Loucy (cell line): ENCODE data around the gene MLXIPL.
"Not testable (repeated sequence)": the region's sequence is repeated elsewhere in the genome, so short reads cannot be mapped to it uniquely, and the experiment has no call there.

Experiments
- H2AFZ ChIP-seq: fragments of 200-600 bp; sonication (generic); 2 replicates; pipeline ENCODE4 v1.6.0; 2016; ENCODE audit warnings: antibody characterized with exemption, mild to moderate bottlenecking, low read length, moderate library complexity
- H3F3A ChIP-seq: fragments of 200-600 bp; 2 replicates; pipeline ENCODE4 v1.6.0; 2016; ENCODE audit warnings: antibody characterized with exemption, low read depth, mild to moderate bottlenecking
- H3K27me3 ChIP-seq: fragments of 200-600 bp; sonication (generic); 2 replicates; pipeline ENCODE4 v1.6.1; 2014; ENCODE audit warnings: low read length, mild to moderate bottlenecking; ENCODE audit not compliant: insufficient read depth, poor library complexity, severe bottlenecking
- H3K36me3 ChIP-seq: fragments of 200-600 bp; sonication (generic); 2 replicates; pipeline ENCODE4 v1.6.1; 2016; ENCODE audit warnings: low read length; ENCODE audit not compliant: insufficient read depth
- H3K4me1 ChIP-seq: fragments of 200-600 bp; sonication (generic); 2 replicates; pipeline ENCODE4 v1.5.1; 2014; ENCODE audit warnings: low read length, mild to moderate bottlenecking; ENCODE audit not compliant: insufficient read depth, poor library complexity, severe bottlenecking
- H3K4me2 ChIP-seq: fragments of 200-600 bp; sonication (generic); 2 replicates; pipeline ENCODE4 v1.6.0; 2014; ENCODE audit warnings: antibody characterized with exemption, low read length, low read depth, mild to moderate bottlenecking; ENCODE audit not compliant: poor library complexity, severe bottlenecking
- H3K4me3 ChIP-seq: fragments of 200-600 bp; sonication (generic); 2 replicates; pipeline ENCODE4 v1.5.1; 2014; ENCODE audit warnings: low read length, mild to moderate bottlenecking, mixed read lengths; ENCODE audit not compliant: poor library complexity, severe bottlenecking
- H3K79me2 ChIP-seq: fragments of 200-600 bp; sonication (generic); 2 replicates; pipeline ENCODE4 v1.6.1; 2014; ENCODE audit warnings: low read length; ENCODE audit not compliant: insufficient read depth
- H3K9ac ChIP-seq: fragments of 200-600 bp; sonication (generic); 2 replicates; pipeline ENCODE4 v1.6.0; 2014; ENCODE audit warnings: mild to moderate bottlenecking, low read depth, low read length, moderate library complexity; ENCODE audit not compliant: poor library complexity, severe bottlenecking
- H3K9me2 ChIP-seq: fragments of 200-600 bp; sonication (generic); replicated peaks from 2 replicates; pipeline ENCODE4 v1.6.1; 2016; ENCODE audit warnings: low read depth, low read length, mixed read lengths
- H3K9me3 ChIP-seq: fragments of 200-600 bp; sonication (generic); 2 replicates; pipeline ENCODE4 v1.6.1; 2014; ENCODE audit warnings: mild to moderate bottlenecking, antibody characterized with exemption, low read length, low read depth; ENCODE audit not compliant: insufficient read depth
- H4K20me1 ChIP-seq: fragments of 200-600 bp; sonication (generic); 2 replicates; pipeline ENCODE4 v1.6.0; 2014; ENCODE audit warnings: antibody characterized with exemption, low read length, mild to moderate bottlenecking; ENCODE audit not compliant: insufficient read depth, poor library complexity, severe bottlenecking
- CTCF ChIP-seq: fragments of 200-600 bp; sonication (generic); conservative IDR thresholded peaks from 2 replicates; pipeline ENCODE4 v1.5.1; 2014; ENCODE audit warnings: mild to moderate bottlenecking, antibody characterized with exemption, low read length
- EZH2phosphoT487 ChIP-seq: fragments of 200-600 bp; IDR thresholded peaks from 2 replicates; pipeline ENCODE4 v1.6.1; 2018; ENCODE audit warnings: antibody characterized with exemption, mild to moderate bottlenecking, moderate library complexity, borderline replicate concordance

The MLXIPL gene

GRCh38 chr7:73612598-73613269 is 11.6 kb downstream of the MLXIPL start:
- H3K9me3 ChIP-seq = no peaks in the 10 kb centered on the region
- no peak overlapping the region for H3K4me3 ChIP-seq
- TF ChIP-seq CTCF (peak; percentile 23; the same call in 1 of the 2 replicates), EZH2phosphoT487 (no peak)
- H3K27me3 ChIP-seq = no peaks in the 10 kb centered on the region
- no peaks in the 10 kb centered on the region for H3K79me2 ChIP-seq
- H3K4me1 ChIP-seq = no peaks in the 10 kb centered on the region
- no peaks in the 10 kb centered on the region for H3K36me3 ChIP-seq
- no peaks in the 10 kb centered on the region for H3F3A ChIP-seq
- H3K9me2 ChIP-seq = no peaks in the 10 kb centered on the region
- H3K9ac ChIP-seq = no peak overlapping the region
- H2AFZ ChIP-seq = 0 out of 2 replicates have a peak overlapping the region, but pooled peaks have one; percentile 43
- H4K20me1 ChIP-seq = no peaks in the 10 kb centered on the region
- H3K4me2 ChIP-seq = no peak overlapping the region

GRCh38 chr7:73611017-73611555 is 13.2 kb downstream of the MLXIPL start:
- H2AFZ ChIP-seq = no peak overlapping the region
- no peaks in the 10 kb centered on the region for H4K20me1 ChIP-seq
- no peaks in the 10 kb centered on the region for H3K9me3 ChIP-seq
- H3K4me2 ChIP-seq = no peak overlapping the region
- H3K9me2 ChIP-seq = no peaks in the 10 kb centered on the region
- no peaks in the 10 kb centered on the region for H3K4me1 ChIP-seq
- no peaks in the 10 kb centered on the region for H3K36me3 ChIP-seq
- H3K4me3 ChIP-seq = no peak overlapping the region
- TF ChIP-seq EZH2phosphoT487 = no peak
- no peak for TF ChIP-seq CTCF
- H3F3A ChIP-seq = no peaks in the 10 kb centered on the region
- H3K79me2 ChIP-seq = no peaks in the 10 kb centered on the region
- H3K27me3 ChIP-seq = no peaks in the 10 kb centered on the region
- no peak overlapping the region for H3K9ac ChIP-seq

GRCh38 chr7:73610105-73610504 is 14.2 kb downstream of the MLXIPL start:
- Histone ChIP-seq H3K36me3 (no peaks in the 10 kb centered on the region), H3K27me3 (no peaks in the 10 kb centered on the region), H3K4me3 (no peak overlapping the region), H3F3A (no peaks in the 10 kb centered on the region), H2AFZ (no peak overlapping the region), H3K4me2 (no peak overlapping the region), H3K9ac (no peak overlapping the region), H3K9me3 (no peaks in the 10 kb centered on the region), H3K79me2 (no peaks in the 10 kb centered on the region), H3K4me1 (no peaks in the 10 kb centered on the region), H4K20me1 (no peaks in the 10 kb centered on the region), H3K9me2 (no peaks in the 10 kb centered on the region)
- TF ChIP-seq EZH2phosphoT487 = no peak
- TF ChIP-seq CTCF = no peak

- not testable (repeated sequence) for H4K20me1 ChIP-seq, H3F3A ChIP-seq, H3K9ac ChIP-seq, H3K27me3 ChIP-seq, H3K36me3 ChIP-seq, H3K4me3 ChIP-seq, H3K4me2 ChIP-seq, H3K9me3 ChIP-seq, H3K79me2 ChIP-seq, H2AFZ ChIP-seq, H3K4me1 ChIP-seq, H3K9me2 ChIP-seq
These were observed 16.7 kb downstream of the MLXIPL start for GRCh38 chr7:73607692-73607983.
